RWPE2 (cell line): ENCODE data around the gene GTPBP2.
"Not testable (repeated sequence)": the region's sequence is repeated elsewhere in the genome, so short reads cannot be mapped to it uniquely, and the experiment has no call there.

Source experiments
- ATAC-seq: fragments of 200-7000 bp; cut with Tn5 transposase; 3 replicates; pipeline ENCODE4 v1.9.1; 2021; ENCODE audit warnings: low read depth
- DNase-seq: peaks from one replicate; pipeline ENCODE4 v3.0.0-alpha.2; 2020; ENCODE audit warnings: low spot score
- H3K27ac ChIP-seq: fragments of 450-650 bp; 2 replicates; pipeline ENCODE4 v1.5.1; 2017; ENCODE audit warnings: mild to moderate bottlenecking; ENCODE audit not compliant: poor library complexity, severe bottlenecking
- H3K27me3 ChIP-seq: fragments of 250-450 bp; sonication (Bioruptor Pico); 2 replicates; pipeline ENCODE4 v1.5.1; 2021; ENCODE audit warnings: mild to moderate bottlenecking, moderate library complexity; ENCODE audit not compliant: insufficient read depth, poor library complexity, severe bottlenecking
- H3K36me3 ChIP-seq: fragments of 250-450 bp; sonication (Bioruptor Pico); 2 replicates; pipeline ENCODE4 v1.5.1; 2020; ENCODE audit warnings: low read depth, mild to moderate bottlenecking, moderate library complexity
- H3K4me1 ChIP-seq: fragments of 250-450 bp; sonication (Bioruptor Pico); 2 replicates; pipeline ENCODE4 v1.5.1; 2021; ENCODE audit warnings: mild to moderate bottlenecking, moderate library complexity; ENCODE audit not compliant: insufficient read depth, poor library complexity, severe bottlenecking
- H3K4me3 ChIP-seq: fragments of 250-450 bp; sonication (Bioruptor Pico); 2 replicates; pipeline ENCODE4 v1.5.1; 2021; ENCODE audit warnings: mild to moderate bottlenecking, moderate library complexity; ENCODE audit not compliant: severe bottlenecking
- H3K9me3 ChIP-seq: fragments of 250-450 bp; sonication (Bioruptor Pico); 2 replicates; pipeline ENCODE4 v1.5.1; 2021; ENCODE audit warnings: mild to moderate bottlenecking, moderate library complexity; ENCODE audit not compliant: severe bottlenecking
- CTCF ChIP-seq: fragments of 450-650 bp; IDR thresholded peaks from one replicate; pipeline ENCODE4 v1.5.1; 2017; ENCODE audit warnings: mild to moderate bottlenecking, moderate library complexity; ENCODE audit not compliant: poor library complexity, severe bottlenecking

GTPBP2 gene

GRCh38 chr6:43635387-43636307 lies 6.6 kb upstream of the GTPBP2 start, which contains the start of gene MAD2L1BP:
TSS of gene MAD2L1BP (plus strand) at chr6:43635840. CDS start at chr6:43635876, 36 bp downstream.
- peak within 1 kb of the TSS; percentile 49 for H3K4me3 ChIP-seq
- ATAC-seq (peak; percentile 83), DNase-seq (peak; percentile 73)
- peaks cover 4% of the 10 kb centered on the region for H3K4me1 ChIP-seq
- H3K27me3 ChIP-seq: no peaks in the 10 kb centered on the region
- H3K27ac ChIP-seq: peak within 1 kb of the TSS; percentile 42
- no peaks in the 10 kb centered on the region for H3K9me3 ChIP-seq
- TF ChIP-seq CTCF: no peak
- H3K36me3 ChIP-seq: peaks cover 44% of the 10 kb centered on the region

- ATAC-seq: no peak
- no peaks in the 10 kb centered on the region for H3K9me3 ChIP-seq
- no peak for DNase-seq
- H3K27ac ChIP-seq: no peak overlapping the region
- H3K27me3 ChIP-seq: no peaks in the 10 kb centered on the region
- H3K4me1 ChIP-seq: peaks cover 4% of the 10 kb centered on the region
- H3K36me3 ChIP-seq: peaks cover 35% of the 10 kb centered on the region
- no peak for TF ChIP-seq CTCF
- no peak overlapping the region for H3K4me3 ChIP-seq
Observed at GRCh38 chr6:43634702-43635303, 5.7 kb upstream of the GTPBP2 start.

DNA sequence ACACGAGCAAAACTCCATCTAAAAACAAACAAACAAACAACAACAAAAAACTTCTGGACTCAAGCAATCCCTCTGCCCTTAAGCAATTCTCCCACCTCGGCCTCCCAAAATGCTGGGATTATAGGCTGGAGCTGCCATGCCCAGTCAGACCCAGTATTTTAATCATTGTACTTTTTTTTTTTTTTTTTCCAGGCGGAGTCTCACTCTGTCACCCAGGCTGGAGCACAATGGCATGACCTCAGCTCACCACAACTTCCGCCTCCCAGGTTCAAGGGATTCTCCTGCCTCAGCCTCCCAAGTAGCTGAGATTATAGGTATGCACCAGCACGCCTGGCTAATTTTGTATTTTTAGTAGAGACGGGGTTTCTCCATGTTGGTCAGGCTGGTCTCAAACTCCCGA lies 3.9 kb upstream of the GTPBP2 start:
- not testable (repeated sequence) for ATAC-seq, H3K9me3 ChIP-seq, DNase-seq, H3K27ac ChIP-seq, H3K4me3 ChIP-seq, H3K4me1 ChIP-seq, H3K27me3 ChIP-seq
- H3K36me3 ChIP-seq: peaks cover 21% of the 10 kb centered on the region

DNA sequence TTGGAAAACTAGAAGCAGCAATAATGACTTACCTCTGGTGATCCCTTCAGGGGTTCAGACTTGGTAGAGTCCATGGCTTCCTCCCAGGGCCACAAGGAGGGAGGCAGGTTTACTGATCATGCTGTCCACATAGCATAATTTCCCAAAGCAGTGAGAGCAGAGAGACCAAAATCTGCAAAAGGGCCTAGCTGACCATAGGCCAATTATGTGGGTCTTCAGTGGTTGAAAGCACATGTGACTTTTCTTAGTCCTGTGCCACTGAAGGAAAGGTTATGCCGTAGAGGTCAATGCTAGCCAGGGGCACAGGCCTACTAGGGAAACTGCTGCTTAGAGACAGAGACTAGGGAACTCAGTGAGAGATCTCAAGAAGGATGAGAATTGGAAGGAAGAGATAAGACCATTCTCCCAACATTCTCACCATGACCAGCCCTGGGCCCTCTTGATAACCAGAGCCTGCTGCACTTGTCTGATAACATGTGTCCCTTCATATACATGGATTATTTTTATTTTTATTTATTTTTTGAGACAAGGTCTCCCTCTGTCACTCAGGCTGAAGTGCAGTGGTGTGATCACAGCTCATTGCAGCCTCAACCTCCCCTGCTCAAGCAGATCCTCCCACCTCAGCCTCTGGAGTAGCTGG lies 2.0 kb upstream of the GTPBP2 start:
- Histone ChIP-seq H3K4me3 (no peak overlapping the region), H3K9me3 (no peaks in the 10 kb centered on the region), H3K27ac (peak overlapping the region; percentile 87), H3K36me3 (peaks cover 19% of the 10 kb centered on the region), H3K27me3 (no peaks in the 10 kb centered on the region), H3K4me1 (peaks cover 14% of the 10 kb centered on the region)
- TF ChIP-seq CTCF: no peak
- DNase-seq (no peak), ATAC-seq (no peak)

DNA sequence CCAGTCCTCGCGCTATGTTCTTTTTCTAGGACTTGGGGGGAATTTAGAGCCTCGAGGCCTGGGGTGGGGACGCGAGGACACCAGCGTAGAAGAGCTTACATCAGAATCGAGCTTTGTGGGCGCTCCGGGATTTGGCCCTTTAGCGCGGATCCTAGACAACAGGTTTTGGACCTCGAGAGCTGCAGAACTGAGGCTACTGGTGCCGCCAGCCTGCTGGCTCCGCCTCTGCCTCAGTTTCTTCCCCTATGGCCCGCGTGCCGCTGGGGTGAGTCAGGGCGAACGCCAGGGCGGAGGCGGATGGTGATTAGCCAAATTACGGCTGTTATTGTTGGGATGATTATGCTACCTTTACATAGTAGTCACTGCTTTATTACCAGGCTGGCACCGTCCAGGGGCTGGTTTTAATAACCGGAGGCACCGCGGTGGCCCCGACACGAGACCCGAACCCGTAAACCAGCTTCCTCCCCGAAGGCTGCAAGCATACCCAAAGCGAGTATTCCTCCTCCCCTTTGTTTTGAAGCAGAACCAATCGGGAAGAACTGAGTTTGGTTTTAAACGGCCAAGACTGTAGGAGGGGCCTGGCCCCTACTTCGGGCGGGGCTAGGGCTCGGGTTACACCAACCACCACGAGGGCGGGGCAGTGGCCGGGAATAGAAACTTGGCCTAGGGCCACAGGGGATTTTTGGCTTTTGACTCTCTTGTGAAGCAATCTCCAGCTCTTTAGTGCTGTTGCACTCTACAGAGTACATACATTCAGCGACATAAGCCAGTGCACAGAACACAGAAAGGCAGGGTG lies 639 bp upstream of the GTPBP2 start:
- H3K4me3 ChIP-seq: peak overlapping the region; percentile 83
- no peaks in the 10 kb centered on the region for H3K9me3 ChIP-seq
- peaks cover 14% of the 10 kb centered on the region for H3K4me1 ChIP-seq
- DNase-seq (peak; percentile 96), ATAC-seq (peak; percentile 70)
- no peak for TF ChIP-seq CTCF
- no peaks in the 10 kb centered on the region for H3K27me3 ChIP-seq
- H3K36me3 ChIP-seq: peaks cover 33% of the 10 kb centered on the region
- peak overlapping the region; percentile 87 for H3K27ac ChIP-seq
